PC-9 (cell line): ENCODE data around the gene PSMA6.

Experiments used
- EZH2 ChIP-seq: fragments of 200-600 bp; sonication (generic); IDR thresholded peaks from 2 replicates; pipeline ENCODE4 v1.8.0; 2017; ENCODE audit warnings: antibody characterized with exemption, low read depth
- TF ChIP-seq, protein P1 (sequence below): fragments of 200-600 bp; sonication (generic); conservative IDR thresholded peaks from 2 replicates; pipeline ENCODE4 v1.6.1; 2017; ENCODE audit warnings: mixed run types, antibody characterized with exemption, mild to moderate bottlenecking, moderate library complexity

DNA sequence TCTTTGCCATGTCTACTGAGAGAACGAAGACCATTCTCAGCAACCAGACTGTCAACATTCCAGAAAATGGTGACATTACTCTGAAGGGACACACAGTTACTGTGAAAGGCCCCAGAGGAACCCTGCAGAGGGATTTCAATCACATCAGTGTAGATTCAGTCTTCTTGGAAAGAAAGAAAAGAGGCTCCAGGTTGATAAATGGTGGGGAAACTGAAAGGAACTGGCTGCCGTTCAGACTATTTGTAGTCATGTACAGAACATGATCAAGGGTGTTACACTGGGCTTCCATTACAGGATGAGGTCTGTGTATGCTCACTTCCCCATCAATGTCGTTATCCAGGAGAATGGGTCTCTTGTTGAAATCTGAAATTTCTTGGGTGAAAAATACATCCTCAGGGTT lies 29.7 kb upstream of the PSMA6 start:
- TF ChIP-seq, protein P1, sequence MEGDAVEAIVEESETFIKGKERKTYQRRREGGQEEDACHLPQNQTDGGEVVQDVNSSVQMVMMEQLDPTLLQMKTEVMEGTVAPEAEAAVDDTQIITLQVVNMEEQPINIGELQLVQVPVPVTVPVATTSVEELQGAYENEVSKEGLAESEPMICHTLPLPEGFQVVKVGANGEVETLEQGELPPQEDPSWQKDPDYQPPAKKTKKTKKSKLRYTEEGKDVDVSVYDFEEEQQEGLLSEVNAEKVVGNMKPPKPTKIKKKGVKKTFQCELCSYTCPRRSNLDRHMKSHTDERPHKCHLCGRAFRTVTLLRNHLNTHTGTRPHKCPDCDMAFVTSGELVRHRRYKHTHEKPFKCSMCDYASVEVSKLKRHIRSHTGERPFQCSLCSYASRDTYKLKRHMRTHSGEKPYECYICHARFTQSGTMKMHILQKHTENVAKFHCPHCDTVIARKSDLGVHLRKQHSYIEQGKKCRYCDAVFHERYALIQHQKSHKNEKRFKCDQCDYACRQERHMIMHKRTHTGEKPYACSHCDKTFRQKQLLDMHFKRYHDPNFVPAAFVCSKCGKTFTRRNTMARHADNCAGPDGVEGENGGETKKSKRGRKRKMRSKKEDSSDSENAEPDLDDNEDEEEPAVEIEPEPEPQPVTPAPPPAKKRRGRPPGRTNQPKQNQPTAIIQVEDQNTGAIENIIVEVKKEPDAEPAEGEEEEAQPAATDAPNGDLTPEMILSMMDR: no peak
- TF ChIP-seq EZH2: no peak
